ENCODE results near the gene MBD2. TPM values are rescaled to one million over a fixed set of nuclear protein-coding genes. Genes with fewer than 3 reads are reported as not detected.

MBD2 gene
- total RNA-seq, 1 donor from 2014 or later, result 43.0 TPM

DNA sequence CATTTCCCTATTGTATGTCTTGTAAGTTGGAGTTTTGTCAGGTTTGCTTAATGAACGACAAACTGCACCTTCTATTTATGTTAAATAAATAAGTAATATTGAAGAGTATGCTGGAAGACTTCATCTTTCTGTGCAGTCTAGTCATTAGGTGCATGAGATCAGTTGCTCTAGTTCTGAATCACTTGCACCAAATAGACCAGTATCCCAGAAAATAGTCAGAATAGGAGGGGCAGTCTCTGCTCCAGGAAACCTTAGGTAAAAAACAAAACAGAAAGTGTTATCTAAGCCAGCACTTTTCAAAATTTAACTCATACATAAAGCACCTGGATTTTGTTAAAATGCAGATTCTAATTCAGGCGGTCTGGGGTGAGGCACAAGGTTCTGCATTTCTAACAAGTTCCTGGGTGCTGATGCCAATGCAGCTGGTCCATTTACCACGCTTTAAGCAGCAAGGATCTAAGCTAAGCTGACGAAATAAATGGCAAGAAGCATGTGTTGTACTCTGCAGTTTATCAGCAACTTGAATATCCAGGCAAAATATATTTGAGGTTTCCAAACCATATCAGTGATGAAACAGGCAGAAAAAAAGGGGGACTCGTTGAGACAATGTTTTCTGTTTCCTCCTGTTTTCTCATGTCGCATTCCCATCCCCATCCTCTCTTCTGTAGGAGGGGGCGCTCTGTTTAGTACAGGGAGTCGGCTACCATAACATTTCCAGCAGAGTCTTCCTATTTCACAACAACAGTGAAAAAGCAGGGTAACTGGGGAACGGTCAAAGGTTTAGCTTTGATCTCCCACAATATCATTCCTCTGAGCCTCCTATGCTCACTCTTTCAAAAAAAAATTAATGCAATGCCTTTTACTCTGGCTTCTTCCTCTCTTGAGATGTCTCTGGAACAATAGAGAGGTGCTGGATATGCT, 106.4 kb downstream of the MBD2 start:
- no peak overlapping the region for H3K27ac ChIP-seq
- intact Hi-C loops (cut with DNase I), result no loop called here
- no peaks in the 10 kb centered on the region for H3K9me3 ChIP-seq
- no peaks in the 10 kb centered on the region for H3K27me3 ChIP-seq
- no peaks in the 10 kb centered on the region for H3K36me3 ChIP-seq
- no peak for DNase-seq (ENCODE audit: extremely low spot score in 2 of 2)
- TF ChIP-seq POLR2AphosphoS5 (IDR thresholded peaks at IDR 0.05; ENCODE audit: insufficient read depth in 1 of 2, low read depth in 1 of 2) (no peak), POLR2A (IDR thresholded peaks at IDR 0.05) (no peak)
- TF ChIP-seq, protein P1, sequence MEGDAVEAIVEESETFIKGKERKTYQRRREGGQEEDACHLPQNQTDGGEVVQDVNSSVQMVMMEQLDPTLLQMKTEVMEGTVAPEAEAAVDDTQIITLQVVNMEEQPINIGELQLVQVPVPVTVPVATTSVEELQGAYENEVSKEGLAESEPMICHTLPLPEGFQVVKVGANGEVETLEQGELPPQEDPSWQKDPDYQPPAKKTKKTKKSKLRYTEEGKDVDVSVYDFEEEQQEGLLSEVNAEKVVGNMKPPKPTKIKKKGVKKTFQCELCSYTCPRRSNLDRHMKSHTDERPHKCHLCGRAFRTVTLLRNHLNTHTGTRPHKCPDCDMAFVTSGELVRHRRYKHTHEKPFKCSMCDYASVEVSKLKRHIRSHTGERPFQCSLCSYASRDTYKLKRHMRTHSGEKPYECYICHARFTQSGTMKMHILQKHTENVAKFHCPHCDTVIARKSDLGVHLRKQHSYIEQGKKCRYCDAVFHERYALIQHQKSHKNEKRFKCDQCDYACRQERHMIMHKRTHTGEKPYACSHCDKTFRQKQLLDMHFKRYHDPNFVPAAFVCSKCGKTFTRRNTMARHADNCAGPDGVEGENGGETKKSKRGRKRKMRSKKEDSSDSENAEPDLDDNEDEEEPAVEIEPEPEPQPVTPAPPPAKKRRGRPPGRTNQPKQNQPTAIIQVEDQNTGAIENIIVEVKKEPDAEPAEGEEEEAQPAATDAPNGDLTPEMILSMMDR (IDR thresholded peaks at IDR 0.05), result no peak
- peaks cover 4% of the 10 kb centered on the region for H3K4me1 ChIP-seq
- no peak overlapping the region for H3K4me3 ChIP-seq

DNA sequence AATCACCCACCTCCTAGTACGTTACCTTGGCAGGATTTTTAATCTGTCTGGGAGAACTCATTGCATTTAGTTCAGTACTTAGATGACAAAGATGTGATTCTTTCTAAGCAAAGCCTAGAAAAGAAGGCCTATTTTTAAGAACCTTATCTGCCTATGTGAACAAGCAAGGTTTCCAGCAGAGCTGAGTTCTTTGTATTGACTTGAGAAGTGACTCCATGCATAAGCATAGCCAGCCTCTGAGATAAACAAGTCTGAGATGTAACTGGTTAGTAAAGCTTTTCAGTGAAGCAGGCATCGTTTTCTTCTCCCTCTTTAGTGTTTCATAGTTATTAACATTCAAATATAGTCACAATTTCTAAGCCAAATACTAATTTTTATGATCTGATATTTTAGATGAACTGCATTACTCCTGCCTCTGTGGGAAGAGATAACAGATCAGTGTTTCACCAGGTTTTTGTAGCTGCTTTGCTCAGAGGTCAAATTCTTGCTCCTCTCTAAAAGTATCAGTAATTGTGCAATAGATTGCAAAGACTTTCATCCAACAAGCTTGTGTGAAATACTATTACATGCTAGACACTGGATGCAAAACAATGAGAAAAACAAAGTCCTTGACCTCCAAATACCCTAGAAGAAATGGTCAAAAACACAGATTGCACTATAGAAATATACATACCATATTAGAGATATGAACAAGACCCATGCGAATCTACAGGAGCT, 107.8 kb downstream of the MBD2 start:
- Histone ChIP-seq H3K27me3 (no peaks in the 10 kb centered on the region), H3K4me3 (no peak overlapping the region), H3K27ac (no peak overlapping the region), H3K4me1 (peaks cover 4% of the 10 kb centered on the region), H3K36me3 (no peaks in the 10 kb centered on the region), H3K9me3 (no peaks in the 10 kb centered on the region)
- no peak for DNase-seq (ENCODE audit: extremely low spot score in 2 of 2)
- TF ChIP-seq, protein P1 (IDR thresholded peaks at IDR 0.05), result no peak
- TF ChIP-seq POLR2AphosphoS5 (IDR thresholded peaks at IDR 0.05; ENCODE audit: insufficient read depth in 1 of 2, low read depth in 1 of 2) (no peak), POLR2A (IDR thresholded peaks at IDR 0.05) (no peak)
- intact Hi-C loops (cut with DNase I), result no loop called here

DNA sequence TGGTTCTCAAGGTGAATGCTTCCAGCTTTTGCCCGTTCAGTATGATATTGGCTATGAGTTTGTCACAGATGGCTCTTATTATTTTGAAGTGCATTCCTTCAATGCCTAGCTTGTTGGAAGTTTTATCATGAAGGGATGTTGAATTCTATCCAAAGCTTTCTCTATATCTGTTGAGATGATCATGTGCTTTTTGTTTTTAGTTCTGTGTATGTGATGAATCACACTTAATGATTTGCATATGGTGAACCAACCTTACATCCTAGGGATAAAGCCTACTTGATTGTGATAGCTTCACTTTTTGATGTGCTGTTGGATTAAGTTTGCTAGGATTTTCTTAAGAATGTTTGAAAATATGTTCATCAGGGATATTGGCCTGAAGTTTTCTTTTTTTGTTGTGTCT, 112.1 kb downstream of the MBD2 start:
- H3K4me1 ChIP-seq, result no peaks in the 10 kb centered on the region
- H3K27ac ChIP-seq, result no peak overlapping the region
- intact Hi-C loops (cut with DNase I), result no loop called here
- no peaks in the 10 kb centered on the region for H3K9me3 ChIP-seq
- no peak overlapping the region for H3K4me3 ChIP-seq
- H3K36me3 ChIP-seq, result no peaks in the 10 kb centered on the region
- DNase-seq (ENCODE audit: extremely low spot score in 2 of 2), result no peak
- H3K27me3 ChIP-seq, result no peaks in the 10 kb centered on the region
- TF ChIP-seq, protein P1 (IDR thresholded peaks at IDR 0.05), result no peak
- TF ChIP-seq POLR2A (IDR thresholded peaks at IDR 0.05) (no peak), POLR2AphosphoS5 (IDR thresholded peaks at IDR 0.05; ENCODE audit: insufficient read depth in 1 of 2, low read depth in 1 of 2) (no peak)

DNA sequence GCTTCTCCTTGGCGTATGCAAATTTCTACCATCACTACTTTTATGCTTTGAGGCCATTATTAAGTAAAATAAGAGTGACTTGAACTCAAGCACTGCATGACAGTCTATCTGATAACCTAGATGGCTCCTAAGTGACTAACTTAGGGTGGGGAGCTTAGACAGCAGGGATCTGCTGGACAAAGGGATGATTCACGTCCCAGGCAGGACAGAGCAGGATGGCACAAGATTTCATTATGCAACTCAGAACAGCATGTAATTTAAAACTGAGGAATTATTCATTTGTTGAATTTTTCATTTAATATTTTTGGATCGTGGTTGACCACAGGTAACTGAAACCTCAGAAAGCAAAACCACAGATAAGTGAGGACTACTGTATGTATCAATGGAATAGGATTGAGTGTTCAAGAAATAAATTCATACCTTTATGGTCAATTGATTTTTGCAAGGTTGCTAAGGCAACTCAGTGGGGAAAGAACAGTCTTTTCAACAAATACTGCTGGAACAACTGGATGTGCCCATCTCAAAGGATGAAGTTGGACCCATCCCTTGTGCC, 115.3 kb downstream of the MBD2 start:
- intact Hi-C loops (cut with DNase I), result no loop called here
- H3K27ac ChIP-seq, result no peak overlapping the region
- no peaks in the 10 kb centered on the region for H3K27me3 ChIP-seq
- no peak for TF ChIP-seq POLR2A (IDR thresholded peaks at IDR 0.05)
- TF ChIP-seq, protein P1 (IDR thresholded peaks at IDR 0.05), result peak in 1 of 3 experiments; percentile 6
- H3K4me1 ChIP-seq, result peaks cover 4% of the 10 kb centered on the region
- no peak overlapping the region for H3K4me3 ChIP-seq
- no peaks in the 10 kb centered on the region for H3K9me3 ChIP-seq
- no peaks in the 10 kb centered on the region for H3K36me3 ChIP-seq
- DNase-seq (ENCODE audit: extremely low spot score in 2 of 2), result no peak

All from vagina (tissue), 2 donors.